OCI-LY7 (cell line): ENCODE results near the gene ZIC5. TPM values are rescaled to one million over a fixed set of nuclear protein-coding genes. Genes with fewer than 3 reads are reported as not detected.

Experiments
- BruUV-seq: library from RNA; stranded (reverse); fragments of 400-500 nt; replicated peaks from 2 replicates; lab custom pipeline; 2021; lab: Mats Ljungman, UMichigan
- CTCF ChIA-PET: fragments of 300-600 bp; sonication (Branson Sonifier 250); formaldehyde crosslinking; loops from one replicate; lab custom pipeline; 2022; ENCODE audit warnings: antibody characterized with exemption; ENCODE audit not compliant: unreplicated experiment; lab: Charles Lee
- POLR2A ChIA-PET: fragments of 300-600 bp; sonication (Branson Sonifier 250); formaldehyde crosslinking; loops from one replicate; lab custom pipeline; 2022; ENCODE audit warnings: antibody characterized with exemption; lab: Charles Lee
- DNase-seq: peaks from one replicate; pipeline ENCODE4 v3.0.0-alpha.2; 2015; ENCODE audit warnings: low spot score
- H2AFZ ChIP-seq: fragments of 200-600 bp; sonication (generic), shearing (Covaris generic); 2 replicates; pipeline ENCODE4 v1.6.1; 2014; ENCODE audit warnings: mild to moderate bottlenecking, antibody characterized with exemption, low read length, moderate library complexity
- H3K27ac ChIP-seq: fragments of 200-600 bp; sonication (generic); 2 replicates; pipeline ENCODE4 v1.5.1; 2014; ENCODE audit warnings: mixed run types, low read depth, mild to moderate bottlenecking, moderate library complexity, low read length, inconsistent platforms; ENCODE audit not compliant: poor library complexity, severe bottlenecking
- H3K36me3 ChIP-seq: fragments of 200-600 bp; sonication (generic); 2 replicates; pipeline ENCODE4 v1.6.1; 2014; ENCODE audit warnings: mild to moderate bottlenecking, antibody characterized with exemption, low read length, moderate library complexity, mixed read lengths; ENCODE audit not compliant: insufficient read depth
- H3K4me1 ChIP-seq: fragments of 200-600 bp; sonication (generic); 2 replicates; pipeline ENCODE4 v1.5.1; 2014; ENCODE audit warnings: mild to moderate bottlenecking, low read length; ENCODE audit not compliant: insufficient read depth, poor library complexity, severe bottlenecking
- H3K4me2 ChIP-seq: fragments of 200-600 bp; sonication (generic); 2 replicates; pipeline ENCODE4 v1.6.1; 2014; ENCODE audit warnings: mild to moderate bottlenecking, low read length
- H3K4me3 ChIP-seq: fragments of 200-600 bp; sonication (generic); 2 replicates; pipeline ENCODE4 v1.5.1; 2014; ENCODE audit warnings: mild to moderate bottlenecking, low read depth, low read length; ENCODE audit not compliant: poor library complexity, severe bottlenecking
- H3K79me2 ChIP-seq: fragments of 200-600 bp; sonication (generic); 2 replicates; pipeline ENCODE4 v1.6.1; 2016; ENCODE audit warnings: low read depth, mild to moderate bottlenecking, low read length, moderate library complexity, mixed read lengths; ENCODE audit not compliant: insufficient read depth
- H3K9me2 ChIP-seq: fragments of 200-600 bp; sonication (generic); 2 replicates; pipeline ENCODE4 v1.6.1; 2016; ENCODE audit warnings: mild to moderate bottlenecking, low read length, mixed read lengths; ENCODE audit not compliant: insufficient read depth
- H3K9me3 ChIP-seq: fragments of 200-600 bp; sonication (generic); 2 replicates; pipeline ENCODE4 v1.6.1; 2014; ENCODE audit warnings: mild to moderate bottlenecking, mixed run types, low read length, mixed read lengths
- H4K20me1 ChIP-seq: fragments of 200-600 bp; sonication (generic); 2 replicates; pipeline ENCODE4 v1.6.1; 2014; ENCODE audit warnings: mild to moderate bottlenecking, antibody characterized with exemption, low read length, moderate library complexity, mixed read lengths; ENCODE audit not compliant: insufficient read depth
- EZH2phosphoT487 ChIP-seq: fragments of 200-600 bp; sonication (generic); IDR thresholded peaks from 2 replicates; pipeline ENCODE4 v1.6.1; 2018; ENCODE audit warnings: low read depth, borderline replicate concordance, mild to moderate bottlenecking, mixed run types, antibody characterized with exemption, low read length, moderate library complexity, mixed read lengths
- intact Hi-C: fragments of 100-400 bp; cut with micrococcal nuclease; formaldehyde crosslinking; loops from one replicate; pipeline ENCODE4 v1.10.0; 2022; ENCODE audit not compliant: unreplicated experiment
- total RNA-seq, 2 experiments: library from RNA; depleted of rRNA in 1 of 2; stranded (reverse); fragments of >200 nt in 1 of 2; shearing (Covaris generic) in 1 of 2; gene quantifications; 2 replicates each; pipeline ENCODE4 v1.2.3, GENCODE V29; 2014 to 2022
- TF ChIP-seq, protein P1 (sequence below): fragments of 200-600 bp; sonication (generic); conservative IDR thresholded peaks from 2 replicates; pipeline ENCODE4 v1.5.1; 2014; ENCODE audit warnings: mild to moderate bottlenecking, antibody characterized with exemption, low read length, moderate library complexity, mixed read lengths

ZIC5 gene
- total RNA-seq, 2 experiments from 2014 or later = not detected

DNA sequence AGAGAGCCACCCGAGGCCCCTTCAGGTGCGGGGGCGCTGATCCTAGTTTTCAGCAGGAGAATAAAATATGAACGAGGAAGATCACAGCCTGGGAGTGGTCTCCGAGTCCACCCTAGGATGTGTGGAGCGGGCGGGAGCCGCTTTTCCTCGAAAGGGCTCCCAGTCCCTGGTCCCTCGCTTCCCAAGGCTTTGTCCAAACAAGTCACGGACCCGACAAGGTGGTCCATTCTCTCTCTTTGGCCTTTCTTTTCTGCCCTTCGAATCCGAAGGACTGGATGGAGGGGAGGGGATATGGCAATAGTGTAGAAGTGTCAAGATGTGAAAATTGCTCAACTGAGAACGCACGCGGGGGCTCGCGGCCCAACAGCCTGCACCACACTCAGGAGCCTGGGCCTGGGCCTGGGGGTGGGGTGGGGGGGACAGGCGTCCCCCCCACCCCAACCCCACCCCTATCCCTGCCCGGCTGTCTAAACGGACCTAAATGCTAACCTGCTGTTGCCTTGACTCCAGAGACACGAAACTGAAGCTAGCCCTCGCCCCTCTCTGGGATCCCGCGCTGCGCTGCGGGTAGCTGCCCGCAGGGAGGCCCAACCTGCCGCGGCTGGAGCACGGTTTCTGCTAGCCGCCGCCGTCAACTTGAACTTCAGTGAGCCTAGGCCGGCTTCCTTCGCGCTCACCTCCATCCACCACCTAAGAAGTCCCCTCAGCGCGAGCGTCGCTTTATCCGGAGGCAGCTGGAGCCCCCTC is 17.1 kb upstream of the ZIC5 start:
- CTCF ChIA-PET = no interaction called here

DNA sequence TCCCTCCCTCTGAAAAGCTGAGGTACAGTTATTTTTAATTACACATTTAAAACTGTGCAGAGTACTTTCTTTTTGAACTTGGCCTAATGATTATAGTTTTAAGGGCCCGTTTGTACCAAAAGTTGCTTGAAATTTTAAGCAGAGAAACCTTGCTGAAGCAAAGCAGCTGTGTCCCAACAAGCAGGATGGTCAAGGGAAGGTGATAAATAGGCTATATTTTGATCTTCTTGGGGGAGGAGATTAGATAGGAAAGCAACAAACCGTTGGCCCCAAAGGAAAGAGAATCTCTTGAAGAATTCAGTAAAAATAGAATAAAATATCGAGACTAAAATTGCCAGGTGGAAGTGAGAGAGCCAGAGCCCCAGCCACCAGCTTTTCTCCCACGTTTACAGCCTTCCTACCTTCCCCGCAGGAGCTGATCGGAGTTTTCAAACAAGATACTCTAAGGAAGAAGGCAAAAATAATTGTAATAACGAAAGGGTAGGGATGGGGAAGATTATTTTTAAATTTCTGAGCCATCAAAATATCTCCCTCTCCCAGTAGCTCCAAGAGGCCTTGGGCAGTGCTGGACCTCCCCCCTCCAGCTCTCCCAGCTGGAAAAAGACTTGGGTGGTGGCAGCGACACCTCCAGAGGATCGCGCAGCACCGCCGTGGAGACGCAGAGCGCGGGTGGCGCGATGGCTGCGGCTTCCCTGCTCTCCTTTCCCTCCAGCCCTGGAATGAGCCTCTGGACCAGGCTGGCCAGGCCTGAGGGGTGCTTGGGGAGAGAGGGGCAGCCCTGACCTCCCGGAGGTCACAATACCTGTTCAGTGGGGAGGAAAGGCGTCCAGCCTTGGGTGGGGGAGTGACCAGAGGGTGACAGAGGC is 15.8 kb upstream of the ZIC5 start:
- ChIA-PET POLR2A (interaction anchor here (0.7 kb wide), 1 partner anchor 63 kb away, joined by 7 read pairs; no protein-coding TSS in a partner anchor), CTCF (no interaction called here)
- intact Hi-C loops = no loop called here
- Histone ChIP-seq H3K9me2 (no peaks in the 10 kb centered on the region), H3K4me1 (no peaks in the 10 kb centered on the region), H3K4me3 (no peak overlapping the region), H2AFZ (no peak overlapping the region), H3K27ac (no peak overlapping the region), H3K36me3 (no peaks in the 10 kb centered on the region), H3K4me2 (no peak overlapping the region), H3K9me3 (no peaks in the 10 kb centered on the region), H3K79me2 (no peaks in the 10 kb centered on the region), H4K20me1 (no peaks in the 10 kb centered on the region)
- TF ChIP-seq, protein P1, sequence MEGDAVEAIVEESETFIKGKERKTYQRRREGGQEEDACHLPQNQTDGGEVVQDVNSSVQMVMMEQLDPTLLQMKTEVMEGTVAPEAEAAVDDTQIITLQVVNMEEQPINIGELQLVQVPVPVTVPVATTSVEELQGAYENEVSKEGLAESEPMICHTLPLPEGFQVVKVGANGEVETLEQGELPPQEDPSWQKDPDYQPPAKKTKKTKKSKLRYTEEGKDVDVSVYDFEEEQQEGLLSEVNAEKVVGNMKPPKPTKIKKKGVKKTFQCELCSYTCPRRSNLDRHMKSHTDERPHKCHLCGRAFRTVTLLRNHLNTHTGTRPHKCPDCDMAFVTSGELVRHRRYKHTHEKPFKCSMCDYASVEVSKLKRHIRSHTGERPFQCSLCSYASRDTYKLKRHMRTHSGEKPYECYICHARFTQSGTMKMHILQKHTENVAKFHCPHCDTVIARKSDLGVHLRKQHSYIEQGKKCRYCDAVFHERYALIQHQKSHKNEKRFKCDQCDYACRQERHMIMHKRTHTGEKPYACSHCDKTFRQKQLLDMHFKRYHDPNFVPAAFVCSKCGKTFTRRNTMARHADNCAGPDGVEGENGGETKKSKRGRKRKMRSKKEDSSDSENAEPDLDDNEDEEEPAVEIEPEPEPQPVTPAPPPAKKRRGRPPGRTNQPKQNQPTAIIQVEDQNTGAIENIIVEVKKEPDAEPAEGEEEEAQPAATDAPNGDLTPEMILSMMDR = no peak
- TF ChIP-seq EZH2phosphoT487 = no peak
- no TSS peak for BruUV-seq
- DNase-seq = no peak

More for the DNA sequence above, 17.1 kb upstream of the ZIC5 start:
- no peaks in the 10 kb centered on the region for H3K9me3 ChIP-seq
- no peak for TF ChIP-seq EZH2phosphoT487
- TF ChIP-seq, protein P1 = no peak
- H3K9me2 ChIP-seq = no peaks in the 10 kb centered on the region
- H3K4me1 ChIP-seq = no peaks in the 10 kb centered on the region
- no peaks in the 10 kb centered on the region for H4K20me1 ChIP-seq
- H3K79me2 ChIP-seq = no peaks in the 10 kb centered on the region
- no TSS peak for BruUV-seq
- H3K36me3 ChIP-seq = no peaks in the 10 kb centered on the region
- no peak overlapping the region for H3K4me3 ChIP-seq
- DNase-seq = no peak
- no peak overlapping the region for H3K27ac ChIP-seq
- intact Hi-C loops = no loop called here
- H3K4me2 ChIP-seq = no peak overlapping the region
- no peak overlapping the region for H2AFZ ChIP-seq
- POLR2A ChIA-PET = no interaction called here
